ENCODE measurements around the gene SEPTIN8. TPM values are rescaled to one million over a fixed set of nuclear protein-coding genes. Genes with fewer than 3 reads are reported as not detected.

The SEPTIN8 gene
- total RNA-seq, 2 experiments from 2014 or later, result 25.2 to 27.1 TPM

- Mint-ChIP-seq H3K4me1 (ENCODE audit: low read depth) (peaks cover 4% of the 10 kb centered on the region), H3K36me3 (ENCODE audit: low read depth) (no peaks in the 10 kb centered on the region), H3K4me3 (no peak overlapping the region), H3K27me3 (peaks cover 45% of the 10 kb centered on the region), H3K27ac (no peak overlapping the region), H3K9me3 (no peaks in the 10 kb centered on the region)
- no peak for ATAC-seq
- intact Hi-C loops (cut with micrococcal nuclease), result no loop called here
- TF ChIP-seq, protein P1, sequence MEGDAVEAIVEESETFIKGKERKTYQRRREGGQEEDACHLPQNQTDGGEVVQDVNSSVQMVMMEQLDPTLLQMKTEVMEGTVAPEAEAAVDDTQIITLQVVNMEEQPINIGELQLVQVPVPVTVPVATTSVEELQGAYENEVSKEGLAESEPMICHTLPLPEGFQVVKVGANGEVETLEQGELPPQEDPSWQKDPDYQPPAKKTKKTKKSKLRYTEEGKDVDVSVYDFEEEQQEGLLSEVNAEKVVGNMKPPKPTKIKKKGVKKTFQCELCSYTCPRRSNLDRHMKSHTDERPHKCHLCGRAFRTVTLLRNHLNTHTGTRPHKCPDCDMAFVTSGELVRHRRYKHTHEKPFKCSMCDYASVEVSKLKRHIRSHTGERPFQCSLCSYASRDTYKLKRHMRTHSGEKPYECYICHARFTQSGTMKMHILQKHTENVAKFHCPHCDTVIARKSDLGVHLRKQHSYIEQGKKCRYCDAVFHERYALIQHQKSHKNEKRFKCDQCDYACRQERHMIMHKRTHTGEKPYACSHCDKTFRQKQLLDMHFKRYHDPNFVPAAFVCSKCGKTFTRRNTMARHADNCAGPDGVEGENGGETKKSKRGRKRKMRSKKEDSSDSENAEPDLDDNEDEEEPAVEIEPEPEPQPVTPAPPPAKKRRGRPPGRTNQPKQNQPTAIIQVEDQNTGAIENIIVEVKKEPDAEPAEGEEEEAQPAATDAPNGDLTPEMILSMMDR (IDR thresholded peaks at IDR 0.05), result no peak
- DNase-seq, result no peak
- ChIA-PET CTCF (interaction anchor here (0.7 to 2.5 kb wide), 5 partner anchors 12 to 32 kb away, joined by 3 to 5 read pairs (median 3); no protein-coding TSS in a partner anchor), POLR2A (interaction anchor here (1.2 kb wide), 1 partner anchor 15 kb away, joined by 3 read pairs; no protein-coding TSS in a partner anchor)
Observed at GRCh38 chr5:132802044-132802684, 25.1 kb upstream of the SEPTIN8 start.

DNA sequence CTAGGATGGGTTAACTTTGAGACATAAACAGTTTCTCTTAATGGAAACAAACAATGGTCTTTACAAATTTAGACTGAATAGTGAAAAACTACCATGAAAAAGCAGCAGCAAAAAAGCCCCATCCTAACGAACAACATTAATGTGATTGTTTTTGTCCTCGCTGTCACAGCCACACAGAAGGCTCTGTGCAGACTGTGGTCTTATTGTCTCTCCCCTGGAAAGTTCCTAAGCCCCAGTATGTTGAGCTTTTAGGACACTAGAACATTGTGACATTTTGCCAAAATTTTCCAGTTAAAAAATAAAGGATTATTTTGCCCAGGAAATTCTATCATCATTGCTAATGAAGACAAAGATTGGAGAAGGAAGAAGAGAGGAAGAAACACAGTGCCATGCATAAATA is 23.5 kb upstream of the SEPTIN8 start:
- Mint-ChIP-seq H3K27ac (no peak overlapping the region), H3K27me3 (peaks cover 38% of the 10 kb centered on the region), H3K36me3 (ENCODE audit: low read depth) (no peaks in the 10 kb centered on the region), H3K4me1 (ENCODE audit: low read depth) (peaks cover 4% of the 10 kb centered on the region), H3K9me3 (no peaks in the 10 kb centered on the region), H3K4me3 (no peak overlapping the region)
- intact Hi-C loops (cut with micrococcal nuclease), result no loop called here
- TF ChIP-seq, protein P1 (IDR thresholded peaks at IDR 0.05), result no peak
- ATAC-seq (no peak), DNase-seq (no peak)
- ChIA-PET POLR2A (interaction anchor here (0.8 kb wide), 1 partner anchor 9 kb away, joined by 3 read pairs; no protein-coding TSS in a partner anchor), CTCF (interaction anchor here (1.0 to 2.5 kb wide), 3 partner anchors 17 to 273 kb away, joined by 3 to 8 read pairs (median 5); no protein-coding TSS in a partner anchor)

GRCh38 chr5:132799392-132799791 is 22.4 kb upstream of the SEPTIN8 start:
- Mint-ChIP-seq H3K9me3 (no peaks in the 10 kb centered on the region), H3K27me3 (peaks cover 34% of the 10 kb centered on the region), H3K36me3 (ENCODE audit: low read depth) (no peaks in the 10 kb centered on the region), H3K4me3 (no peak overlapping the region), H3K4me1 (ENCODE audit: low read depth) (peaks cover 4% of the 10 kb centered on the region), H3K27ac (no peak overlapping the region)
- POLR2A ChIA-PET, result no interaction called here
- ATAC-seq, result no peak
- DNase-seq, result no peak
- CTCF ChIA-PET, result interaction anchor here (0.9 to 2.1 kb wide), 3 partner anchors 14 to 21 kb away, joined by 3 to 8 read pairs (median 4); no protein-coding TSS in a partner anchor
- TF ChIP-seq, protein P1 (IDR thresholded peaks at IDR 0.05), result no peak
- intact Hi-C loops (cut with micrococcal nuclease), result no loop called here

- no peak overlapping the region for H3K27ac Mint-ChIP-seq
- POLR2A ChIA-PET, result interaction anchor here (0.7 to 0.9 kb wide), 2 partner anchors 45 to 123 kb away, joined by 3 read pairs; no protein-coding TSS in a partner anchor
- intact Hi-C loops (cut with micrococcal nuclease), result no loop called here
- H3K9me3 Mint-ChIP-seq, result no peaks in the 10 kb centered on the region
- no peaks in the 10 kb centered on the region for H3K36me3 Mint-ChIP-seq (ENCODE audit: low read depth)
- DNase-seq, result no peak
- H3K27me3 Mint-ChIP-seq, result peaks cover 19% of the 10 kb centered on the region
- CTCF ChIA-PET, result interaction anchor here (1.7 to 2.4 kb wide), 3 partner anchors 10 to 22 kb away, joined by 4 to 11 read pairs (median 5); no protein-coding TSS in a partner anchor
- no peak overlapping the region for H3K4me3 Mint-ChIP-seq
- TF ChIP-seq, protein P1 (IDR thresholded peaks at IDR 0.05), result no peak
- peaks cover 4% of the 10 kb centered on the region for H3K4me1 Mint-ChIP-seq (ENCODE audit: low read depth)
- no peak for ATAC-seq
Observed at GRCh38 chr5:132797651-132798050, 20.6 kb upstream of the SEPTIN8 start.

GRCh38 chr5:132791026-132791425 is 14.0 kb upstream of the SEPTIN8 start:
- DNase-seq (no peak), ATAC-seq (no peak)
- Mint-ChIP-seq H3K4me3 (no peak overlapping the region), H3K9me3 (no peaks in the 10 kb centered on the region), H3K27ac (no peak overlapping the region), H3K4me1 (ENCODE audit: low read depth) (no peaks in the 10 kb centered on the region), H3K36me3 (ENCODE audit: low read depth) (no peaks in the 10 kb centered on the region), H3K27me3 (peaks cover 14% of the 10 kb centered on the region)
- intact Hi-C loops (cut with micrococcal nuclease), result no loop called here
- ChIA-PET CTCF (interaction anchor here (1.2 to 1.5 kb wide), 2 partner anchors 29 to 44 kb away, joined by 3 to 7 read pairs; partner anchors contain the start of gene CCNI2), POLR2A (interaction anchor here (1.2 kb wide), 1 partner anchor 24 kb away, joined by 5 read pairs; no protein-coding TSS in a partner anchor)
- TF ChIP-seq, protein P1 (IDR thresholded peaks at IDR 0.05), result no peak

Measured in activated CD8-positive, alpha-beta T cell treated with anti-CD3 and anti-CD28 coated beads for 36 hours (primary cell).